ENCODE data around the gene IRAK1.

- TF ChIP-seq CTCF (IDR thresholded peaks at IDR 0.05; ENCODE audit: extremely low read depth in 1 of 2, insufficient read depth in 1 of 2, low read depth in 1 of 2, low read length in 2 of 2): no peak
- no peak for TF ChIP-seq GATA2 (IDR thresholded peaks at IDR 0.05; ENCODE audit: insufficient read depth, insufficient read length, low read depth, low read length)
- TF ChIP-seq POLR2A (IDR thresholded peaks at IDR 0.05; ENCODE audit: low read depth, low read length): no peak
- no peak for TF ChIP-seq JUN (IDR thresholded peaks at IDR 0.05; ENCODE audit: borderline replicate concordance, insufficient read depth, insufficient read length, low read depth)
- TF ChIP-seq POLR2AphosphoS5 (IDR thresholded peaks at IDR 0.05; ENCODE audit: insufficient read depth, low read depth, low read length): no peak
- no peak for TF ChIP-seq EZH2 (IDR thresholded peaks at IDR 0.05; ENCODE audit: borderline replicate concordance, low read depth, low read length, severe bottlenecking)
- no peak for TF ChIP-seq MAX (IDR thresholded peaks at IDR 0.05; ENCODE audit: insufficient read depth, insufficient read length)
- no peak for TF ChIP-seq MYC (IDR thresholded peaks at IDR 0.05; ENCODE audit: low read depth, low read length)
- no peak for TF ChIP-seq FOS (IDR thresholded peaks at IDR 0.05; ENCODE audit: borderline replicate concordance, insufficient read depth, low read length)
These were observed 8.9 kb upstream of the IRAK1 start for GRCh38 chrX:154028502-154029184.

All from endothelial cell of umbilical vein (primary cell).